ENCODE results near the gene ITGB8.

GRCh38 chr7:20327055-20327454 is 3.6 kb upstream of the ITGB8 start:
- TF ChIP-seq, protein P1, sequence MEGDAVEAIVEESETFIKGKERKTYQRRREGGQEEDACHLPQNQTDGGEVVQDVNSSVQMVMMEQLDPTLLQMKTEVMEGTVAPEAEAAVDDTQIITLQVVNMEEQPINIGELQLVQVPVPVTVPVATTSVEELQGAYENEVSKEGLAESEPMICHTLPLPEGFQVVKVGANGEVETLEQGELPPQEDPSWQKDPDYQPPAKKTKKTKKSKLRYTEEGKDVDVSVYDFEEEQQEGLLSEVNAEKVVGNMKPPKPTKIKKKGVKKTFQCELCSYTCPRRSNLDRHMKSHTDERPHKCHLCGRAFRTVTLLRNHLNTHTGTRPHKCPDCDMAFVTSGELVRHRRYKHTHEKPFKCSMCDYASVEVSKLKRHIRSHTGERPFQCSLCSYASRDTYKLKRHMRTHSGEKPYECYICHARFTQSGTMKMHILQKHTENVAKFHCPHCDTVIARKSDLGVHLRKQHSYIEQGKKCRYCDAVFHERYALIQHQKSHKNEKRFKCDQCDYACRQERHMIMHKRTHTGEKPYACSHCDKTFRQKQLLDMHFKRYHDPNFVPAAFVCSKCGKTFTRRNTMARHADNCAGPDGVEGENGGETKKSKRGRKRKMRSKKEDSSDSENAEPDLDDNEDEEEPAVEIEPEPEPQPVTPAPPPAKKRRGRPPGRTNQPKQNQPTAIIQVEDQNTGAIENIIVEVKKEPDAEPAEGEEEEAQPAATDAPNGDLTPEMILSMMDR (IDR thresholded peaks at IDR 0.05), result no peak
- no peak for TF ChIP-seq POLR2A (IDR thresholded peaks at IDR 0.05)
